Globus pallidus (tissue), 1 donor: Measurements from ENCODE around the gene CACTIN.

Experiments
- DNase-seq: peaks from one replicate; pipeline ENCODE4 v3.0.0-alpha.2; 2015; ENCODE audit warnings: low spot score

CACTIN gene

GRCh38 chr19:3565139-3565538 lies 61.5 kb downstream of the CACTIN start:
- DNase-seq: no peak

- DNase-seq: no peak
Measured at GRCh38 chr19:3563709-3564524, 62.7 kb downstream of the CACTIN start.
